Measurements from ENCODE around the gene SLC41A1.

SLC41A1 gene

DNA sequence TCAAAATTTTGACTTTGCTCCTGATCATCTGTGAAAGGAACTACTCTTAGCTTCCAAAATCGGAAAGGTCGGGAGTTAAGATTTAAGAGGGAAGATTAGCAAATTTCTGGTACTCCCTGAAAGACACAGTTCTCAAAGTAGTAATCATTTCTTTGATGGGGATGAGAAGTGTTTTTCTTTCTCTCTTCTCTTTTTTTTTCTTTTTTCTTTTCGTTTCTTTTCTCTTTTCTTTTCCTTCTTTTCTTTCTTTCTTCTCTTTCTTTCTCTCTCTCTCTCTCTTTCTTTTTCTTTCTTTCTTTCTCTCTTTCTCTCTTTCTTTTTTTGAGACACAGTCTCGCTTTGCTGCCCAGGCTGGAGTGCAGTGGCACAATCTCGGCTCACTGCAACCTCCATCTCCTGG, 32.7 kb downstream of the SLC41A1 start:
- no peak overlapping the region for H3K4me2 ChIP-seq (ENCODE audit: low read length)
- no peaks in the 10 kb centered on the region for H3K36me3 ChIP-seq (ENCODE audit: control insufficient read depth, insufficient read depth, low read length)
- no peak overlapping the region for H2AFZ ChIP-seq
- H3K9me3 ChIP-seq (ENCODE audit: control insufficient read depth, low read length), result no peaks in the 10 kb centered on the region
- H3K4me3 ChIP-seq (ENCODE audit: low read depth, low read length), result no peak overlapping the region
- H3K4me1 ChIP-seq, result no peaks in the 10 kb centered on the region
- no peaks in the 10 kb centered on the region for H3K27me3 ChIP-seq (ENCODE audit: control insufficient read depth, insufficient read depth, low read length)
- no peaks in the 10 kb centered on the region for H3K79me2 ChIP-seq
- TF ChIP-seq, protein P1, sequence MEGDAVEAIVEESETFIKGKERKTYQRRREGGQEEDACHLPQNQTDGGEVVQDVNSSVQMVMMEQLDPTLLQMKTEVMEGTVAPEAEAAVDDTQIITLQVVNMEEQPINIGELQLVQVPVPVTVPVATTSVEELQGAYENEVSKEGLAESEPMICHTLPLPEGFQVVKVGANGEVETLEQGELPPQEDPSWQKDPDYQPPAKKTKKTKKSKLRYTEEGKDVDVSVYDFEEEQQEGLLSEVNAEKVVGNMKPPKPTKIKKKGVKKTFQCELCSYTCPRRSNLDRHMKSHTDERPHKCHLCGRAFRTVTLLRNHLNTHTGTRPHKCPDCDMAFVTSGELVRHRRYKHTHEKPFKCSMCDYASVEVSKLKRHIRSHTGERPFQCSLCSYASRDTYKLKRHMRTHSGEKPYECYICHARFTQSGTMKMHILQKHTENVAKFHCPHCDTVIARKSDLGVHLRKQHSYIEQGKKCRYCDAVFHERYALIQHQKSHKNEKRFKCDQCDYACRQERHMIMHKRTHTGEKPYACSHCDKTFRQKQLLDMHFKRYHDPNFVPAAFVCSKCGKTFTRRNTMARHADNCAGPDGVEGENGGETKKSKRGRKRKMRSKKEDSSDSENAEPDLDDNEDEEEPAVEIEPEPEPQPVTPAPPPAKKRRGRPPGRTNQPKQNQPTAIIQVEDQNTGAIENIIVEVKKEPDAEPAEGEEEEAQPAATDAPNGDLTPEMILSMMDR (IDR thresholded peaks at IDR 0.05), result no peak
- no peak overlapping the region for H3K9ac ChIP-seq
- no peak overlapping the region for H3K27ac ChIP-seq

DNA sequence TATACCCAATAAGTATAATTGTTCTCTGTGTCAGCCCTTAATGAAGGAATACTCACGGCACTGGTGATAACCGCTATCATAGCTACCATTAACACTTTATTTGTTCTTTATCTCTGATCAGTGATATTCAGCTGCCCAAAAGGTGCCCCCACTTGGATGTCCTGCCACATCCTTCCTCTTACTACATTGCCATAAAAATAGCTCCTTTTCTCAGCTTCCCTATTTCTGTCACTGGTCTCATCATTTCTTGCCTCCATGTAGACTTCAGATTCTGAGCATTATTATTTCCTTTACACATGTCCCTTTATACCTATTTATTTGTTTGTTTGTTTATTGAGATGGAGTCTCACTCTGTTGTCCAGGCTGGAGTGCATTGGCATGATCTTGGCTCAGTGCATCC, 35.0 kb downstream of the SLC41A1 start:
- H3K4me1 ChIP-seq, result no peaks in the 10 kb centered on the region
- no peaks in the 10 kb centered on the region for H3K27me3 ChIP-seq (ENCODE audit: control insufficient read depth, insufficient read depth, low read length)
- TF ChIP-seq, protein P1 (IDR thresholded peaks at IDR 0.05), result no peak
- H3K4me3 ChIP-seq (ENCODE audit: low read depth, low read length), result no peak overlapping the region
- H3K79me2 ChIP-seq, result no peaks in the 10 kb centered on the region
- H3K36me3 ChIP-seq (ENCODE audit: control insufficient read depth, insufficient read depth, low read length), result no peaks in the 10 kb centered on the region
- H3K9ac ChIP-seq, result no peak overlapping the region
- H3K9me3 ChIP-seq (ENCODE audit: control insufficient read depth, low read length), result no peaks in the 10 kb centered on the region
- H3K4me2 ChIP-seq (ENCODE audit: low read length), result no peak overlapping the region
- H3K27ac ChIP-seq, result no peak overlapping the region
- no peak overlapping the region for H2AFZ ChIP-seq

DNA sequence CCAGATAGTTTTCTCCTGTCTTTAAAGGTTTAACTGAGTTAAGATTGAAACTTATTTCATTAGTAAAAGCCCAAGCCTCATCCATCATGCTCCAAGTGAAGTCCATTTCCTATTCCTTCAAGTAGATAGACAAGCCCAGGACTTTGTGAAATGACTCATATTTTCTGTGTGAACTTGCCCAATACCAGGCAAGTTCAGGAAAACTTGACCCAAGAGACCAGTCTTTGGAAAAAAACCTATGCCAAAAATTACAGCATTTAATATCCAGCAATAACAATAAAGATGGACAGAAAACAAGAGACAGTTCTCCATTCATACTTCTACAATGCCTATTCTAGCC, 37.3 kb downstream of the SLC41A1 start:
- Histone ChIP-seq H3K4me2 (ENCODE audit: low read length) (peak overlapping the region; percentile 98), H3K79me2 (no peaks in the 10 kb centered on the region), H3K36me3 (ENCODE audit: control insufficient read depth, insufficient read depth, low read length) (no peaks in the 10 kb centered on the region), H3K9ac (no peak overlapping the region), H3K4me3 (ENCODE audit: low read depth, low read length) (peak overlapping the region; percentile 98), H2AFZ (peak overlapping the region; percentile 90), H3K4me1 (no peaks in the 10 kb centered on the region), H3K9me3 (ENCODE audit: control insufficient read depth, low read length) (no peaks in the 10 kb centered on the region), H3K27me3 (ENCODE audit: control insufficient read depth, insufficient read depth, low read length) (no peaks in the 10 kb centered on the region), H3K27ac (no peak overlapping the region)
- TF ChIP-seq, protein P1 (IDR thresholded peaks at IDR 0.05), result no peak

DNA sequence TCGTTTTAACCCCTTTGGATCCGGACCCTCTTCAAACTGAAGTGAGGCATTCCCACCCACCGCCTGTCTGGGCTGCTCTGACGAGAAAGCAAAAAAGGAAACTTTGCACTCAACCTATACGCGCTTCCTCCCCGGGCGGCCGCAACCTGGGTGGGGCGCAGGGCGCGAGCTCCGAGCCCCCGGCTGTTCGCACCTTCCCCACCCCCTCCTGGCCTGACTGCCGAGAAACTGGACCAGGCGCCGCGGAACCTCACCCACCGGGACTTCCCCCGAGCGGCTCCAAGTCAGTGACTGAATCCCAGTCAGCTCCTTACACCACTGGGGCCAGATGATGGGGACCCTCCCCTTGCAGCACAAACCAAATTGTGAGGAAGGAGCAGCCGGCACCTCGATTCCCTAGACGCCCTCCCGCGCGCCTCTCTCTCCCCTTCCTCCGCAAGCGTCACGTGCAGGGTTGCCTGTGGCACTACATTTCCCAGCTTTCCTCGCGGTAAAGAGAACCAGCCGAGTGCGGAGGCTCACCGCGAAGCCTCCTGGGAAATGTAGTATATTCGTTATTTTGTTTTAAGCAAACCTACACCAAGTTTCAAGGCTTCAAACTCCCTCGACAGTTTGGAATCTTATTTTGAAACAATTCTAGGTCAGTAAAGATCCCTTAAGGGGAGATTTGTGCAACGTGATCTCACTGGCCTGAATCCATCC, 37.8 kb downstream of the SLC41A1 start, which contains the start of gene RAB29:
TSS of gene RAB29 (minus strand) at position 468 of the 702 bp plus-strand sequence. CDS start 526 bp downstream, outside the sequence.
- Histone ChIP-seq H3K4me3 (ENCODE audit: low read depth, low read length) (peak within 1 kb of the TSS; percentile 98), H3K4me2 (ENCODE audit: low read length) (peak within 1 kb of the TSS; percentile 98), H2AFZ (peak within 1 kb of the TSS; percentile 90), H3K4me1 (no peaks in the 10 kb centered on the region), H3K27me3 (ENCODE audit: control insufficient read depth, insufficient read depth, low read length) (no peaks in the 10 kb centered on the region), H3K27ac (peak within 1 kb of the TSS; percentile 16), H3K9ac (no peak within 1 kb of the TSS), H3K79me2 (no peaks in the 10 kb centered on the region), H3K36me3 (ENCODE audit: control insufficient read depth, insufficient read depth, low read length) (no peaks in the 10 kb centered on the region), H3K9me3 (ENCODE audit: control insufficient read depth, low read length) (no peaks in the 10 kb centered on the region)
- TF ChIP-seq, protein P1 (IDR thresholded peaks at IDR 0.05), result no peak
